ENCODE results near the gene HAPLN3.

DNA sequence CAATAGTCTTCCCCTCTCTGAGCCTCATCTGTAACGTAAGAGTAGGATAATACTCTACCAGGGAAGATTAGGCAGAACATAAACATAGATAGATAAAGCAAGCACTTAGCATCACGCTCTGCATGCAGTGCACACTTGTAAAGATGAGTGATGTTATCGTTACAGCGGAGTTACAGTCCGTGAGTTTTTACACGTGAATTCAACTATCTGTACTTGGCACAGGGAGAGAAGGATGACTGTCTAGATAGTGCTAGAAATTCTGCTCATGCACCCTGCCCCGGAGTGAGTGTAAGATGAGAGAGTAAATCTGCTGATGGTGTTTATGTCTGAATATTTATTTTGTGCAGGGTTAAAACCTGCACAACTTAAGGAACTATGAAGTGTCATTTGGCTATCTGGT, 35.8 kb downstream of the HAPLN3 start:
- TF ChIP-seq, protein P1, sequence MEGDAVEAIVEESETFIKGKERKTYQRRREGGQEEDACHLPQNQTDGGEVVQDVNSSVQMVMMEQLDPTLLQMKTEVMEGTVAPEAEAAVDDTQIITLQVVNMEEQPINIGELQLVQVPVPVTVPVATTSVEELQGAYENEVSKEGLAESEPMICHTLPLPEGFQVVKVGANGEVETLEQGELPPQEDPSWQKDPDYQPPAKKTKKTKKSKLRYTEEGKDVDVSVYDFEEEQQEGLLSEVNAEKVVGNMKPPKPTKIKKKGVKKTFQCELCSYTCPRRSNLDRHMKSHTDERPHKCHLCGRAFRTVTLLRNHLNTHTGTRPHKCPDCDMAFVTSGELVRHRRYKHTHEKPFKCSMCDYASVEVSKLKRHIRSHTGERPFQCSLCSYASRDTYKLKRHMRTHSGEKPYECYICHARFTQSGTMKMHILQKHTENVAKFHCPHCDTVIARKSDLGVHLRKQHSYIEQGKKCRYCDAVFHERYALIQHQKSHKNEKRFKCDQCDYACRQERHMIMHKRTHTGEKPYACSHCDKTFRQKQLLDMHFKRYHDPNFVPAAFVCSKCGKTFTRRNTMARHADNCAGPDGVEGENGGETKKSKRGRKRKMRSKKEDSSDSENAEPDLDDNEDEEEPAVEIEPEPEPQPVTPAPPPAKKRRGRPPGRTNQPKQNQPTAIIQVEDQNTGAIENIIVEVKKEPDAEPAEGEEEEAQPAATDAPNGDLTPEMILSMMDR (IDR thresholded peaks at IDR 0.05; ENCODE audit: poor library complexity, severe bottlenecking), result no peak
- TF ChIP-seq TAF1 (IDR thresholded peaks at IDR 0.05; ENCODE audit: low read depth), result no peak
- TF ChIP-seq, protein P2, sequence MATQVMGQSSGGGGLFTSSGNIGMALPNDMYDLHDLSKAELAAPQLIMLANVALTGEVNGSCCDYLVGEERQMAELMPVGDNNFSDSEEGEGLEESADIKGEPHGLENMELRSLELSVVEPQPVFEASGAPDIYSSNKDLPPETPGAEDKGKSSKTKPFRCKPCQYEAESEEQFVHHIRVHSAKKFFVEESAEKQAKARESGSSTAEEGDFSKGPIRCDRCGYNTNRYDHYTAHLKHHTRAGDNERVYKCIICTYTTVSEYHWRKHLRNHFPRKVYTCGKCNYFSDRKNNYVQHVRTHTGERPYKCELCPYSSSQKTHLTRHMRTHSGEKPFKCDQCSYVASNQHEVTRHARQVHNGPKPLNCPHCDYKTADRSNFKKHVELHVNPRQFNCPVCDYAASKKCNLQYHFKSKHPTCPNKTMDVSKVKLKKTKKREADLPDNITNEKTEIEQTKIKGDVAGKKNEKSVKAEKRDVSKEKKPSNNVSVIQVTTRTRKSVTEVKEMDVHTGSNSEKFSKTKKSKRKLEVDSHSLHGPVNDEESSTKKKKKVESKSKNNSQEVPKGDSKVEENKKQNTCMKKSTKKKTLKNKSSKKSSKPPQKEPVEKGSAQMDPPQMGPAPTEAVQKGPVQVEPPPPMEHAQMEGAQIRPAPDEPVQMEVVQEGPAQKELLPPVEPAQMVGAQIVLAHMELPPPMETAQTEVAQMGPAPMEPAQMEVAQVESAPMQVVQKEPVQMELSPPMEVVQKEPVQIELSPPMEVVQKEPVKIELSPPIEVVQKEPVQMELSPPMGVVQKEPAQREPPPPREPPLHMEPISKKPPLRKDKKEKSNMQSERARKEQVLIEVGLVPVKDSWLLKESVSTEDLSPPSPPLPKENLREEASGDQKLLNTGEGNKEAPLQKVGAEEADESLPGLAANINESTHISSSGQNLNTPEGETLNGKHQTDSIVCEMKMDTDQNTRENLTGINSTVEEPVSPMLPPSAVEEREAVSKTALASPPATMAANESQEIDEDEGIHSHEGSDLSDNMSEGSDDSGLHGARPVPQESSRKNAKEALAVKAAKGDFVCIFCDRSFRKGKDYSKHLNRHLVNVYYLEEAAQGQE (IDR thresholded peaks at IDR 0.05; ENCODE audit: borderline replicate concordance), result no peak
- no peak for TF ChIP-seq SMC3 (conservative IDR thresholded peaks at IDR 0.05; ENCODE audit: poor library complexity)
- TF ChIP-seq EP300 (conservative IDR thresholded peaks at IDR 0.05; ENCODE audit: poor library complexity, severe bottlenecking), result no peak
- TF ChIP-seq RAD21 (conservative IDR thresholded peaks at IDR 0.05), result no peak
- no peak for TF ChIP-seq POLR2AphosphoS5 (IDR thresholded peaks at IDR 0.05)
- TF ChIP-seq EZH2 (IDR thresholded peaks at IDR 0.05; ENCODE audit: borderline replicate concordance, insufficient read depth, low read length, poor library complexity, severe bottlenecking), result no peak
- no peak for TF ChIP-seq MXI1 (conservative IDR thresholded peaks at IDR 0.05; ENCODE audit: poor library complexity, severe bottlenecking)

All from neural cell (in vitro differentiated cells).